SK-N-SH (cell line): ENCODE results near the gene CDKL4. TPM values are rescaled to one million over a fixed set of nuclear protein-coding genes. Genes with fewer than 3 reads are reported as not detected.

Experiments used
- CTCF ChIA-PET: fragments of 300-600, 350-600 bp; formaldehyde crosslinking; extraction: SDS; loops from one replicate; lab custom pipeline; 2021; lab: Yijun Ruan, JAX
- POLR2A ChIA-PET: fragments of 350-600 bp; sonication (Branson Sonifier 250); formaldehyde crosslinking; extraction: SDS; loops from one replicate; lab custom pipeline; 2020; ENCODE audit warnings: antibody characterized with exemption, inconsistent platforms; lab: Yijun Ruan, JAX
- DNase-seq: peaks from one replicate; pipeline ENCODE4 v3.0.0; 2012
- H2AFZ ChIP-seq: fragments of 200-600 bp; sonication (generic); 2 replicates; pipeline ENCODE4 v1.8.1; 2016; ENCODE audit warnings: antibody characterized with exemption, mild to moderate bottlenecking, low read depth
- H3F3A ChIP-seq: fragments of 200-600 bp; sonication (generic); replicated peaks from 2 replicates; pipeline ENCODE3; 2016; ENCODE audit warnings: antibody characterized with exemption, mild to moderate bottlenecking; ENCODE audit not compliant: insufficient read depth
- H3K27ac ChIP-seq, 2 experiments: fragments of 200-500 bp in 1 of 2; fragments of 200-600 bp in 1 of 2; sonication (Bioruptor generic) in 1 of 2; sonication (generic), shearing (Covaris generic) in 1 of 2; 2 replicates each; pipeline versions ENCODE4 v1.5.1 to v1.6.1; 2014 to 2016; ENCODE audit warnings: low read depth in 2 of 2, inconsistent platforms in 1 of 2, low read length in 1 of 2, mild to moderate bottlenecking in 1 of 2, mixed read lengths in 1 of 2
- H3K27me3 ChIP-seq: fragments of 200-600 bp; sonication (generic), shearing (Covaris generic); 2 replicates; pipeline ENCODE4 v1.6.1; 2016; ENCODE audit warnings: mixed run types; ENCODE audit not compliant: insufficient read depth
- H3K36me3 ChIP-seq, 2 experiments: fragments of 200-500 bp in 1 of 2; fragments of 200-600 bp in 1 of 2; sonication (Bioruptor generic) in 1 of 2; sonication (generic) in 1 of 2; replicated peaks in 1 of 2; 2 replicates each; pipeline versions ENCODE3 to v1.5.1; 2014 to 2016; ENCODE audit warnings: low read length in 1 of 2, mild to moderate bottlenecking in 1 of 2; ENCODE audit not compliant: insufficient read depth in 2 of 2, control insufficient read depth in 1 of 2
- H3K4me1 ChIP-seq, 2 experiments: fragments of 200-500 bp in 1 of 2; fragments of 200-600 bp in 1 of 2; sonication (Bioruptor generic) in 1 of 2; sonication (generic), shearing (Covaris generic) in 1 of 2; 2 replicates each; pipeline versions ENCODE4 v1.5.1 to v1.6.1; 2014 to 2016; ENCODE audit warnings: low read depth in 1 of 2, low read length in 1 of 2, mixed run types in 1 of 2; ENCODE audit not compliant: insufficient read depth in 2 of 2, control insufficient read depth in 1 of 2
- H3K4me2 ChIP-seq: fragments of 200-600 bp; sonication (generic), shearing (Covaris generic); 2 replicates; pipeline ENCODE4 v1.6.1; 2017; ENCODE audit warnings: mixed run types
- H3K4me3 ChIP-seq, 2 experiments: fragments of 200-500 bp in 1 of 2; fragments of 200-600 bp in 1 of 2; sonication (Bioruptor generic) in 1 of 2; sonication (generic), shearing (Covaris generic) in 1 of 2; 2 replicates each; pipeline versions ENCODE4 v1.5.1 to v1.8.1; 2014 to 2016; ENCODE audit warnings: low read depth in 2 of 2, inconsistent platforms in 1 of 2, low read length in 1 of 2, mild to moderate bottlenecking in 1 of 2, mixed read lengths in 1 of 2, moderate library complexity in 1 of 2
- H3K79me2 ChIP-seq: fragments of 200-600 bp; sonication (generic); 2 replicates; pipeline ENCODE4 v1.8.1; 2017; ENCODE audit warnings: mild to moderate bottlenecking; ENCODE audit not compliant: insufficient read depth
- H3K9ac ChIP-seq: fragments of 200-600 bp; sonication (generic); 2 replicates; pipeline ENCODE4 v1.6.1; 2017; ENCODE audit warnings: mixed run types
- H3K9me2 ChIP-seq: fragments of 200-600 bp; sonication (generic); 2 replicates; pipeline ENCODE4 v1.6.1; 2017; ENCODE audit warnings: mixed run types
- H3K9me3 ChIP-seq: fragments of 200-600 bp; sonication (generic); 2 replicates; pipeline ENCODE4 v1.6.1; 2017; ENCODE audit warnings: mixed run types, mild to moderate bottlenecking, moderate library complexity
- H4K20me1 ChIP-seq: fragments of 200-600 bp; sonication (generic); 2 replicates; pipeline ENCODE4 v1.6.1; 2017; ENCODE audit warnings: mild to moderate bottlenecking, mixed run types; ENCODE audit not compliant: insufficient read depth
- CTCF ChIP-seq: fragments of 200-600 bp; sonication (generic); IDR thresholded peaks from 2 replicates; pipeline ENCODE4 v1.6.1; 2017; ENCODE audit warnings: antibody characterized with exemption, mild to moderate bottlenecking, moderate library complexity
- EP300 ChIP-seq, 2 experiments: IDR thresholded peaks; 2 replicates each; pipeline versions ENCODE4 v1.4.0 to v1.6.1; 2012; ENCODE audit warnings: borderline replicate concordance in 1 of 2, low read depth in 1 of 2, low read length in 1 of 2
- EZH2phosphoT487 ChIP-seq: fragments of 200-600 bp; sonication (generic); IDR thresholded peaks from 2 replicates; pipeline ENCODE4 v1.6.1; 2017; ENCODE audit warnings: low read depth, mixed run types, mild to moderate bottlenecking, antibody characterized with exemption, moderate library complexity, borderline replicate concordance
- FOSL2 ChIP-seq: IDR thresholded peaks from 2 replicates; pipeline ENCODE4 v1.4.0; 2012; ENCODE audit warnings: low read depth, mild to moderate bottlenecking, moderate library complexity, borderline replicate concordance
- FOXJ3 ChIP-seq: sonication (generic); formaldehyde crosslinking; IDR thresholded peaks from 2 replicates; pipeline ENCODE4 v1.5.1; 2020; ENCODE audit warnings: mild to moderate bottlenecking, missing genetic modification reagents
- GABPA ChIP-seq: IDR thresholded peaks from 2 replicates; pipeline ENCODE4 v1.4.0; 2012; ENCODE audit warnings: low read depth, mild to moderate bottlenecking
- MEF2A ChIP-seq: IDR thresholded peaks from 2 replicates; pipeline ENCODE4 v1.4.0; 2012; ENCODE audit warnings: low read depth, borderline replicate concordance
- NFIC ChIP-seq: IDR thresholded peaks from 2 replicates; pipeline ENCODE4 v1.4.0; 2012; ENCODE audit warnings: borderline replicate concordance
- NRF1 ChIP-seq: IDR thresholded peaks from 2 replicates; pipeline ENCODE4 v1.6.1; 2012; ENCODE audit warnings: low read depth, mild to moderate bottlenecking, low read length
- PBX3 ChIP-seq: IDR thresholded peaks from 2 replicates; pipeline ENCODE4; 2012
- POLR2AphosphoS5 ChIP-seq: IDR thresholded peaks from 2 replicates; pipeline ENCODE4 v1.6.1; 2012; ENCODE audit warnings: low read depth, low read length
- RCOR1 ChIP-seq: fragments of 150-350 bp; IDR thresholded peaks from 2 replicates; pipeline ENCODE4 v1.6.1; 2017; ENCODE audit warnings: antibody characterized with exemption, low read length
- SIN3A ChIP-seq: IDR thresholded peaks from 2 replicates; pipeline ENCODE4 v1.6.1; 2012; ENCODE audit warnings: low read depth, mild to moderate bottlenecking, low read length, moderate library complexity, borderline replicate concordance
- TAF1 ChIP-seq: IDR thresholded peaks from 2 replicates; pipeline ENCODE4 v1.6.1; 2012; ENCODE audit warnings: low read depth, mild to moderate bottlenecking, low read length, moderate library complexity, borderline replicate concordance
- TCF12 ChIP-seq: IDR thresholded peaks from 2 replicates; pipeline ENCODE4 v1.4.0; 2012
- USF2 ChIP-seq: fragments of 150-350 bp; IDR thresholded peaks from 2 replicates; pipeline ENCODE4 v1.6.1; 2017; ENCODE audit warnings: antibody characterized with exemption, low read length, low read depth, borderline replicate concordance
- YY1 ChIP-seq: IDR thresholded peaks from 2 replicates; pipeline ENCODE4 v1.4.0; 2012; ENCODE audit warnings: low read depth, mild to moderate bottlenecking
- WGBS: methylation state at CpG from one replicate; pipeline ENCODE4 v1.1.6; 2017; ENCODE audit warnings: low lambda C conversion rate; 5-methylcytosine and 5-hydroxymethylcytosine counted together
- polyA plus RNA-seq, 3 experiments: library from polyadenylated mRNA; depleted of rRNA; stranded (reverse); fragments of >200 nt; gene quantifications; 2 replicates each; pipeline ENCODE4 v1.2.3, GENCODE V29; 2012

CDKL4 gene
- polyA plus RNA-seq, 1 of the 3 experiments (the other 2 are of a cell fraction): 0.81 TPM

DNA sequence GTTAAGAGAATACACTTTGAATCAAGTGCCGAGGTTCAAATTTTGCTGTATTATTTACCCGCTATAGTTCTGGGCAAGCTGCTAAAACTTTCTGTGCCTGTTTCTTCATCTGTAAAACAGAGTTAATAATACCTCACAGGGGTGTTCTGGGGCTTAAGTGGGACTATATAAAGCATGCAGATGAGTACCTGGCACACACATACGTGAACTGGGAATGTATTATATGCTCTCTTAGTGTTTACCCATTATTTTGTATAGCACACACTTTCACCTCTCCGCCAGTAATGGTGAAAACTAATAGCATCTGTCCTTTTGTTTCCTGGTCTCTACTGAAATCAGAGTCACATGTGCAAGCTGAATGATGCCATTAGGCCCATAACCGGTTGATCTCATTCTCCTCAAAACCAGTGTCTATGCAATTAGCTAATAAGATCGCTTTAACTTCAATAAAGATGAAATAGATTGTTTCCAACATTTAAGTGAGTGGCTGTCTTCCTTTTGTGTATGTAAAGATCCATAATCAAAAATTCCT is 3.8 kb upstream of the CDKL4 start:
- no peak for DNase-seq
- Histone ChIP-seq H3K4me2 (no peak overlapping the region), H3K9me3 (no peaks in the 10 kb centered on the region), H3K9me2 (no peaks in the 10 kb centered on the region), H3K27me3 (no peaks in the 10 kb centered on the region), H3K9ac (no peak overlapping the region), H3K4me1 (peaks cover 0 to 7% of the 10 kb centered on the region in 2 experiments; a peak in 2 of 4 replicates), H3K4me3 (no peak overlapping the region), H4K20me1 (no peaks in the 10 kb centered on the region), H3F3A (peaks cover 9% of the 10 kb centered on the region), H2AFZ (no peak overlapping the region), H3K79me2 (no peaks in the 10 kb centered on the region), H3K27ac (no peak overlapping the region), H3K36me3 (peaks cover 31 to 43% of the 10 kb centered on the region in 2 experiments)
- CTCF ChIA-PET: interaction anchor here (1.2 kb wide), 1 partner anchor 18 kb away, joined by 3 read pairs; no protein-coding TSS in a partner anchor
- no peak for TF ChIP-seq POLR2AphosphoS5
- no peak for TF ChIP-seq FOXJ3 (CRISPR knock-in tag)
- TF ChIP-seq USF2: no peak
- TF ChIP-seq NFIC: no peak
- TF ChIP-seq FOSL2: no peak
- TF ChIP-seq YY1: no peak
- TF ChIP-seq TAF1: no peak
- no peak for TF ChIP-seq RCOR1
- no peak for TF ChIP-seq MEF2A
- no peak for TF ChIP-seq PBX3
- no peak for TF ChIP-seq GABPA
- no peak for TF ChIP-seq TCF12
- TF ChIP-seq EP300 (IDR thresholded peaks at IDR 0.05; ENCODE audit: borderline replicate concordance in 1 of 2, low read depth in 1 of 2, low read length in 1 of 2): no peak
- TF ChIP-seq EZH2phosphoT487: no peak
- no peak for TF ChIP-seq SIN3A
- no peak for TF ChIP-seq CTCF
- TF ChIP-seq NRF1: no peak
- POLR2A ChIA-PET: no interaction called here
- 79% methylated on average over 6 of the region's 6 CpGs for WGBS
